K562 (cell line): ENCODE data around the gene NAT8. TPM values are rescaled to one million over a fixed set of nuclear protein-coding genes. Genes with fewer than 3 reads are reported as not detected.
"Not testable (repeated sequence)": the region's sequence is repeated elsewhere in the genome, so short reads cannot be mapped to it uniquely, and the experiment has no call there.

Experiments used
- ATAC-seq: fragments of 200-7000 bp; cut with Tn5 transposase; 3 replicates; pipeline ENCODE4 v1.9.1; 2020; ENCODE audit warnings: moderate library complexity
- BruUV-seq: library from RNA; stranded (reverse); fragments of 400-500 nt; replicated peaks from 2 replicates; lab custom pipeline; 2021; lab: Mats Ljungman, UMichigan
- CTCF ChIA-PET: fragments of 300-600 bp; formaldehyde crosslinking; extraction: SDS; loops from one replicate; lab custom pipeline; 2021; ENCODE audit warnings: low intra/inter-chr PET ratio; lab: Yijun Ruan, JAX
- POLR2A ChIA-PET: fragments of 300-600, 350-650 bp; sonication (Branson Sonifier 250); formaldehyde crosslinking; extraction: SDS; loops from one replicate; lab custom pipeline; 2021; ENCODE audit warnings: antibody characterized with exemption, inconsistent platforms; lab: Yijun Ruan, JAX
- DNase-seq, 4 experiments: peaks; one replicate each; pipeline versions ENCODE4 v3.0.0 to v3.0.0-alpha.2; 2011 to 2018; ENCODE audit warnings: low spot score in 3 of 4, mixed read lengths in 3 of 4; ENCODE audit errors: extremely low read depth in 1 of 4
- FAIRE-seq: peaks from 2 replicates; lab custom pipeline; 2011; peaks lifted over from hg19 to GRCh38; lab: Jason Lieb, UNC
- H2AFZ ChIP-seq: 2 replicates; pipeline ENCODE4 v1.6.0; 2011; ENCODE audit warnings: low read depth, low read length, control low read depth, inconsistent platforms
- H3K27ac ChIP-seq: fragments of 200-600 bp; 3 replicates; pipeline ENCODE4 v1.8.0; 2011; ENCODE audit warnings: low read depth, mild to moderate bottlenecking, control low read depth, inconsistent platforms, low read length, moderate library complexity, mixed read lengths; ENCODE audit errors: extremely low read depth
- H3K27me3 ChIP-seq, 2 experiments: fragments of 300-600 bp in 1 of 2; 2 replicates in 1 of 2; 3 replicates in 1 of 2; pipeline versions ENCODE4 v1.6.0 to v1.8.0; 2011; ENCODE audit warnings: inconsistent platforms in 2 of 2, low read length in 2 of 2, mild to moderate bottlenecking in 1 of 2, mixed read lengths in 1 of 2, moderate library complexity in 1 of 2; ENCODE audit not compliant: control insufficient read depth in 2 of 2, insufficient read depth in 2 of 2
- H3K36me3 ChIP-seq: fragments of 300-600 bp; 3 replicates; pipeline ENCODE4 v1.8.0; 2011; ENCODE audit warnings: mild to moderate bottlenecking, low read length, inconsistent platforms; ENCODE audit not compliant: control insufficient read depth, insufficient read depth
- H3K4me1 ChIP-seq, 2 experiments: fragments of 200-600 bp in 1 of 2; replicated peaks in 1 of 2; 2 replicates in 1 of 2; 3 replicates in 1 of 2; pipeline versions ENCODE4 v1.5.1 to v1.8.0; 2011; ENCODE audit warnings: inconsistent platforms in 2 of 2, low read length in 2 of 2, mild to moderate bottlenecking in 1 of 2, mixed read lengths in 1 of 2, moderate library complexity in 1 of 2; ENCODE audit not compliant: control insufficient read depth in 2 of 2, insufficient read depth in 2 of 2
- H3K4me2 ChIP-seq: 2 replicates; pipeline ENCODE4 v1.6.1; 2011; ENCODE audit warnings: low read length, control low read depth, inconsistent platforms, mixed read lengths; ENCODE audit not compliant: insufficient read depth
- H3K4me3 ChIP-seq: fragments of 200-600 bp; sonication (generic), shearing (Covaris generic); 2 replicates; pipeline ENCODE4 v1.5.1; 2016; ENCODE audit warnings: control low read depth, inconsistent platforms
- H3K79me2 ChIP-seq: fragments of 200-600 bp; 3 replicates; pipeline ENCODE4 v1.8.0; 2011; ENCODE audit warnings: low read length, inconsistent platforms; ENCODE audit not compliant: control insufficient read depth, insufficient read depth
- H3K9ac ChIP-seq, 2 experiments: 2 replicates each; pipeline versions ENCODE4 v1.6.0 to v1.6.1; 2011; ENCODE audit warnings: low read depth in 2 of 2, low read length in 2 of 2, control low read depth in 1 of 2, inconsistent platforms in 1 of 2, mild to moderate bottlenecking in 1 of 2, mixed read lengths in 1 of 2; ENCODE audit not compliant: insufficient read depth in 1 of 2
- H3K9me1 ChIP-seq: one replicate; pipeline ENCODE4 v1.6.0; 2011; ENCODE audit warnings: inconsistent platforms, mild to moderate bottlenecking, low read length, moderate library complexity; ENCODE audit not compliant: control insufficient read depth, insufficient read depth
- H3K9me3 ChIP-seq: replicated peaks from 2 replicates; pipeline ENCODE4 v1.5.1; 2011; ENCODE audit warnings: low read depth, low read length, inconsistent platforms; ENCODE audit not compliant: control insufficient read depth, insufficient read depth
- H4K20me1 ChIP-seq: replicated peaks from 2 replicates; pipeline ENCODE4 v1.6.1; 2011; ENCODE audit warnings: low read length, inconsistent platforms, mixed read lengths; ENCODE audit not compliant: control insufficient read depth, insufficient read depth
- C11orf30 ChIP-seq: fragments of 450-650 bp; IDR thresholded peaks from 2 replicates; pipeline ENCODE4 v1.6.1; 2016; ENCODE audit warnings: low read depth, mild to moderate bottlenecking
- SRSF3 ChIP-seq: fragments of 200-400 bp; formaldehyde crosslinking; IDR thresholded peaks from 2 replicates; pipeline ENCODE4 v1.6.1; 2016; ENCODE audit warnings: mild to moderate bottlenecking, low read length, moderate library complexity; ENCODE audit not compliant: insufficient read depth
- ZNF316 ChIP-seq: fragments of 450-650 bp; IDR thresholded peaks from 2 replicates; pipeline ENCODE4 v1.6.1; 2016
- WGBS: fragments of 100-300 bp; shearing (Covaris generic); methylation state at CpG from one replicate; pipeline ENCODE4 v1.1.6; 2016; ENCODE audit warnings: low coverage, mixed read lengths; ENCODE audit not compliant: insufficient coverage; ENCODE audit errors: missing lambda C conversion rate; 5-methylcytosine and 5-hydroxymethylcytosine counted together
- in situ Hi-C: fragments of 300-500 bp; cut with MboI; formaldehyde crosslinking; loops from 4 replicates; pipeline ENCODE4 v1.15.0; 2018; ENCODE audit warnings: inconsistent platforms, mixed read lengths
- intact Hi-C: fragments of 100-400 bp; cut with micrococcal nuclease; formaldehyde crosslinking; loops from 2 replicates; pipeline ENCODE4 v1.14.2; 2022
- polyA plus RNA-seq, 8 experiments: library from polyadenylated mRNA; depleted of rRNA in 4 of 8; stranded (reverse) in 5 of 8; unstranded in 3 of 8; fragments of >200 nt; fragmentation: Nextera tagmentation in 2 of 8; fragmentation: Illumina TruSeq in 1 of 8; extraction: Ambion mirVana in 2 of 8; extraction: Trizol in 1 of 8; gene quantifications; 2 replicates each; pipeline versions ENCODE4 v1.2.1 to v1.2.3, GENCODE V29; 2011 to 2014; ENCODE audit warnings: inconsistent platforms in 1 of 8, missing spikeins in 1 of 8
- total RNA-seq, 7 experiments: library from RNA; depleted of rRNA in 6 of 7; stranded (reverse); fragments of >200 nt in 6 of 7; fragmentation: Illumina TruSeq in 2 of 7; extraction: Trizol in 2 of 7; gene quantifications; 2 replicates each; pipeline versions ENCODE4 v1.2.1 to v1.2.3, GENCODE V29; 2011 to 2021; ENCODE audit warnings: low replicate concordance in 1 of 7

Gene NAT8
- total and polyA plus RNA-seq, 9 of the 15 experiments (the other 6 are each of a cell fraction or from before 2014, with no cell fraction given), result not detected

- BruUV-seq, H3K79me2 ChIP-seq, DNase-seq, H3K36me3 ChIP-seq, H3K9me3 ChIP-seq, FAIRE-seq, in situ Hi-C loops, CTCF ChIA-PET, POLR2A ChIA-PET, H4K20me1 ChIP-seq, H3K9me1 ChIP-seq, H3K27me3 ChIP-seq, ATAC-seq, H3K4me1 ChIP-seq, H2AFZ ChIP-seq, H3K9ac ChIP-seq, H3K4me3 ChIP-seq, H3K27ac ChIP-seq, intact Hi-C loops, H3K4me2 ChIP-seq: not testable (repeated sequence)
- 6% methylated on average over 2 of the region's 3 CpGs for WGBS
- TF ChIP-seq ZNF316, result peak; percentile 81
- peak; percentile 57; the same call in 1 of the 2 replicates for TF ChIP-seq C11orf30
These were observed 25.0 kb upstream of the NAT8 start for GRCh38 chr2:73667239-73667638.

- in situ Hi-C loops, result no loop called here
- Histone ChIP-seq H3K9me1 (no peaks in the 10 kb centered on the region), H3K9ac (no peak overlapping the region), H3K4me2 (no peak overlapping the region), H3K4me3 (no peak overlapping the region), H3K4me1 (no peaks in the 10 kb centered on the region), H3K27me3 (peaks cover 4 to 14% of the 10 kb centered on the region in 2 experiments; a peak in 3 of 5 replicates), H3K79me2 (no peaks in the 10 kb centered on the region), H3K36me3 (no peaks in the 10 kb centered on the region), H2AFZ (no peak overlapping the region), H4K20me1 (no peaks in the 10 kb centered on the region), H3K27ac (no peak overlapping the region), H3K9me3 (no peaks in the 10 kb centered on the region)
- ATAC-seq (no peak), DNase-seq (no peak), FAIRE-seq (no peak)
- BruUV-seq, result no TSS peak
- intact Hi-C loops, result no loop called here
- WGBS, result 0% methylated on average over 2 of the region's 2 CpGs
- no peak for TF ChIP-seq SRSF3
- POLR2A ChIA-PET, result no interaction called here
- CTCF ChIA-PET, result no interaction called here
These were observed 12.0 kb upstream of the NAT8 start for GRCh38 chr2:73654175-73654574.
